GM12878 (cell line): Measurements from ENCODE around the gene CCNI. TPM values are rescaled to one million over a fixed set of nuclear protein-coding genes. Genes with fewer than 3 reads are reported as not detected.

Source experiments
- ATAC-seq: fragments of 200-7000 bp; cut with Tn5 transposase; 3 replicates; pipeline ENCODE4 v1.9.1; 2020; ENCODE audit warnings: mild to moderate bottlenecking, moderate library complexity
- BruUV-seq: library from RNA; stranded (reverse); fragments of 400-500 nt; replicated peaks from 2 replicates; lab custom pipeline; 2021; lab: Mats Ljungman, UMichigan
- CTCF ChIA-PET: fragments of 300-600 bp; sonication (Branson Sonifier 250); formaldehyde crosslinking; extraction: SDS; loops from one replicate; lab custom pipeline; 2021; ENCODE audit warnings: inconsistent platforms; lab: Yijun Ruan, JAX
- POLR2A ChIA-PET: fragments of 350-600 bp; formaldehyde crosslinking; extraction: SDS; loops from one replicate; lab custom pipeline; 2021; ENCODE audit warnings: inconsistent platforms; lab: Charles Lee
- RAD21 ChIA-PET: fragments of 300-600 bp; sonication (Branson Sonifier 250); formaldehyde crosslinking; loops from one replicate; lab custom pipeline; 2023; ENCODE audit warnings: antibody characterized with exemption; ENCODE audit not compliant: unreplicated experiment; lab: Charles Lee
- SMC1A ChIA-PET: fragments of 300-600 bp; sonication (Branson Sonifier 250); formaldehyde crosslinking; loops from one replicate; lab custom pipeline; 2023; ENCODE audit not compliant: unreplicated experiment, uncharacterized antibody; lab: Charles Lee
- DNase-seq: peaks from one replicate; pipeline ENCODE4 v3.0.0-alpha.2; 2011; ENCODE audit warnings: low read depth, low spot score
- FAIRE-seq: peaks from 3 replicates; lab custom pipeline; 2011; peaks lifted over from hg19 to GRCh38; lab: Jason Lieb, UNC
- H2AFZ ChIP-seq: 2 replicates; pipeline ENCODE4 v1.6.0; 2011; ENCODE audit warnings: low read depth, low read length, control low read depth; ENCODE audit not compliant: control insufficient read depth
- H3K27ac ChIP-seq: 2 replicates; pipeline ENCODE4 v1.5.1; 2011; ENCODE audit warnings: control low read depth; ENCODE audit not compliant: control insufficient read depth, insufficient read depth
- H3K27me3 ChIP-seq, 2 experiments: replicated peaks in 1 of 2; 2 replicates each; pipeline versions ENCODE4 v1.6.0 to v1.6.1; 2011; ENCODE audit warnings: low read length in 1 of 2; ENCODE audit not compliant: control insufficient read depth in 2 of 2, insufficient read depth in 2 of 2
- H3K36me3 ChIP-seq, 2 experiments: 2 replicates each; pipeline ENCODE4 v1.5.1; 2011; ENCODE audit warnings: low read length in 1 of 2; ENCODE audit not compliant: control insufficient read depth in 2 of 2, insufficient read depth in 2 of 2
- H3K4me1 ChIP-seq: 2 replicates; pipeline ENCODE4 v1.6.1; 2011; ENCODE audit warnings: mild to moderate bottlenecking, low read length, moderate library complexity, mixed read lengths; ENCODE audit not compliant: control insufficient read depth, insufficient read depth
- H3K4me2 ChIP-seq: 2 replicates; pipeline ENCODE4 v1.6.0; 2011; ENCODE audit warnings: control low read depth; ENCODE audit not compliant: control insufficient read depth, insufficient read depth
- H3K4me3 ChIP-seq: fragments of 200-600 bp; sonication (generic); 2 replicates; pipeline ENCODE4 v1.5.1; 2016
- H3K79me2 ChIP-seq: 2 replicates; pipeline ENCODE4 v1.6.0; 2011; ENCODE audit warnings: low read length; ENCODE audit not compliant: control insufficient read depth, insufficient read depth
- H3K9ac ChIP-seq: 2 replicates; pipeline ENCODE4 v1.8.0; 2011; ENCODE audit warnings: low read length, control low read depth, mixed read lengths; ENCODE audit not compliant: control insufficient read depth, insufficient read depth
- H3K9me3 ChIP-seq: replicated peaks from 3 replicates; pipeline ENCODE4 v1.5.1; 2011; ENCODE audit warnings: mild to moderate bottlenecking, low read length; ENCODE audit not compliant: control insufficient read depth, insufficient read depth
- H4K20me1 ChIP-seq: 2 replicates; pipeline ENCODE4 v1.6.0; 2011; ENCODE audit not compliant: control insufficient read depth, insufficient read depth
- BMI1 ChIP-seq: fragments of 450-650 bp; IDR thresholded peaks from 2 replicates; pipeline ENCODE4 v1.6.1; 2016; ENCODE audit warnings: mild to moderate bottlenecking, moderate library complexity, borderline replicate concordance
- KLF5 ChIP-seq: fragments of 450-650 bp; IDR thresholded peaks from 2 replicates; pipeline ENCODE4 v1.6.1; 2014; ENCODE audit warnings: mild to moderate bottlenecking; ENCODE audit not compliant: partially characterized antibody
- NFYA ChIP-seq: IDR thresholded peaks from 2 replicates; pipeline ENCODE4 v1.6.1; 2011; ENCODE audit warnings: low read depth, mild to moderate bottlenecking, low read length, improper control_type of control experiment, borderline replicate concordance
- PAX5 ChIP-seq: IDR thresholded peaks from 2 replicates; pipeline ENCODE4 v1.6.1; 2011; ENCODE audit warnings: low read depth, low read length, borderline replicate concordance
- POLR2AphosphoS2 ChIP-seq: IDR thresholded peaks from 2 replicates; pipeline ENCODE4 v1.6.1; 2011; ENCODE audit warnings: low read depth, mild to moderate bottlenecking, low read length, improper control_type of control experiment, moderate library complexity
- RB1 ChIP-seq: fragments of 450-650 bp; formaldehyde crosslinking; IDR thresholded peaks from 2 replicates; pipeline ENCODE4 v1.6.1; 2017; ENCODE audit warnings: mild to moderate bottlenecking, borderline replicate concordance
- REST ChIP-seq: IDR thresholded peaks from 2 replicates; pipeline ENCODE4 v1.6.1; 2012; ENCODE audit warnings: mild to moderate bottlenecking, low read depth, low read length
- RFX5 ChIP-seq: IDR thresholded peaks from 2 replicates; pipeline ENCODE4 v1.6.1; 2011; ENCODE audit warnings: low read depth, low read length, improper control_type of control experiment
- TARDBP ChIP-seq: IDR thresholded peaks from 2 replicates; pipeline ENCODE4 v1.6.1; 2016; ENCODE audit warnings: borderline replicate concordance
- ZBTB4 ChIP-seq: fragments of 450-650 bp; formaldehyde crosslinking; IDR thresholded peaks from 2 replicates; pipeline ENCODE4 v1.4.0; 2022; ENCODE audit warnings: mild to moderate bottlenecking, moderate library complexity
- WGBS: methylation state at CpG from one replicate; pipeline ENCODE4 v1.1.6; 2016; ENCODE audit warnings: low lambda C conversion rate; ENCODE audit not compliant: insufficient replicate concordance, insufficient coverage; ENCODE audit errors: missing lambda C conversion rate; 5-methylcytosine and 5-hydroxymethylcytosine counted together
- in situ Hi-C: fragments of 300-500 bp; cut with MboI; formaldehyde crosslinking; loops from 9 replicates; pipeline ENCODE4 v1.14.3; 2018; ENCODE audit warnings: mixed read lengths
- intact Hi-C: fragments of 100-400 bp; cut with micrococcal nuclease; formaldehyde crosslinking; loops from one replicate; pipeline ENCODE4 v1.14.2; 2022; ENCODE audit not compliant: unreplicated experiment
- polyA plus RNA-seq, 11 experiments: library from polyadenylated mRNA; depleted of rRNA in 4 of 11; unstranded in 6 of 11; stranded (reverse) in 5 of 11; fragments of >200 nt; fragmentation: Nextera tagmentation in 4 of 11; fragmentation: Illumina TruSeq in 1 of 11; extraction: Ambion mirVana in 4 of 11; extraction: Trizol in 1 of 11; gene quantifications; 1 replicate in 1 of 11; 2 replicates in 10 of 11; pipeline versions ENCODE4 v1.2.1 to v1.2.3, GENCODE V29; 2011 to 2016; ENCODE audit warnings: inconsistent platforms in 2 of 11, missing spikeins in 2 of 11, low read depth in 1 of 11
- total RNA-seq, 4 experiments: library from RNA; depleted of rRNA in 3 of 4; stranded (reverse); fragments of >200 nt in 3 of 4; fragmentation: Illumina TruSeq in 1 of 4; extraction: Trizol in 1 of 4; gene quantifications; 2 replicates each; pipeline versions ENCODE4 v1.2.1 to v1.2.3, GENCODE V29; 2013 to 2021
- TF ChIP-seq, protein P1 (sequence below): IDR thresholded peaks from 2 replicates; pipeline ENCODE4 v1.6.1; 2011; ENCODE audit warnings: borderline replicate concordance, low read depth, mild to moderate bottlenecking, moderate library complexity, mixed read lengths, low read length; ENCODE audit not compliant: insufficient read depth; ENCODE audit errors: extremely low read length
- TF ChIP-seq, protein P2 (sequence below): fragments of 450-650 bp; IDR thresholded peaks from 2 replicates; pipeline ENCODE4 v1.6.1; 2017; ENCODE audit warnings: borderline replicate concordance
- TF ChIP-seq, protein P3 (sequence below): fragments of 450-650 bp; IDR thresholded peaks from 2 replicates; pipeline ENCODE4 v1.6.1; 2016; ENCODE audit warnings: mild to moderate bottlenecking

CCNI gene
- total and polyA plus RNA-seq, 10 of the 15 experiments (the other 5 are each of a cell fraction or from before 2014, with no cell fraction given), result 70.6 to 178 (median 105) TPM

GRCh38 chr4:77020017-77020416 lies 55.8 kb downstream of the CCNI start:
- WGBS, result 98% methylated on average over 3 of the region's 3 CpGs
- FAIRE-seq, result no peak
- TF ChIP-seq RB1, result no peak
- TF ChIP-seq, protein P1, sequence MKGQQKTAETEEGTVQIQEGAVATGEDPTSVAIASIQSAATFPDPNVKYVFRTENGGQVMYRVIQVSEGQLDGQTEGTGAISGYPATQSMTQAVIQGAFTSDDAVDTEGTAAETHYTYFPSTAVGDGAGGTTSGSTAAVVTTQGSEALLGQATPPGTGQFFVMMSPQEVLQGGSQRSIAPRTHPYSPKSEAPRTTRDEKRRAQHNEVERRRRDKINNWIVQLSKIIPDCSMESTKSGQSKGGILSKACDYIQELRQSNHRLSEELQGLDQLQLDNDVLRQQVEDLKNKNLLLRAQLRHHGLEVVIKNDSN, result no peak
- TF ChIP-seq, protein P2, sequence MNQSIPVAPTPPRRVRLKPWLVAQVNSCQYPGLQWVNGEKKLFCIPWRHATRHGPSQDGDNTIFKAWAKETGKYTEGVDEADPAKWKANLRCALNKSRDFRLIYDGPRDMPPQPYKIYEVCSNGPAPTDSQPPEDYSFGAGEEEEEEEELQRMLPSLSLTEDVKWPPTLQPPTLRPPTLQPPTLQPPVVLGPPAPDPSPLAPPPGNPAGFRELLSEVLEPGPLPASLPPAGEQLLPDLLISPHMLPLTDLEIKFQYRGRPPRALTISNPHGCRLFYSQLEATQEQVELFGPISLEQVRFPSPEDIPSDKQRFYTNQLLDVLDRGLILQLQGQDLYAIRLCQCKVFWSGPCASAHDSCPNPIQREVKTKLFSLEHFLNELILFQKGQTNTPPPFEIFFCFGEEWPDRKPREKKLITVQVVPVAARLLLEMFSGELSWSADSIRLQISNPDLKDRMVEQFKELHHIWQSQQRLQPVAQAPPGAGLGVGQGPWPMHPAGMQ, result no peak
- no peak for TF ChIP-seq TARDBP
- TF ChIP-seq RFX5, result no peak
- TF ChIP-seq POLR2AphosphoS2, result no peak
- TF ChIP-seq, protein P3, sequence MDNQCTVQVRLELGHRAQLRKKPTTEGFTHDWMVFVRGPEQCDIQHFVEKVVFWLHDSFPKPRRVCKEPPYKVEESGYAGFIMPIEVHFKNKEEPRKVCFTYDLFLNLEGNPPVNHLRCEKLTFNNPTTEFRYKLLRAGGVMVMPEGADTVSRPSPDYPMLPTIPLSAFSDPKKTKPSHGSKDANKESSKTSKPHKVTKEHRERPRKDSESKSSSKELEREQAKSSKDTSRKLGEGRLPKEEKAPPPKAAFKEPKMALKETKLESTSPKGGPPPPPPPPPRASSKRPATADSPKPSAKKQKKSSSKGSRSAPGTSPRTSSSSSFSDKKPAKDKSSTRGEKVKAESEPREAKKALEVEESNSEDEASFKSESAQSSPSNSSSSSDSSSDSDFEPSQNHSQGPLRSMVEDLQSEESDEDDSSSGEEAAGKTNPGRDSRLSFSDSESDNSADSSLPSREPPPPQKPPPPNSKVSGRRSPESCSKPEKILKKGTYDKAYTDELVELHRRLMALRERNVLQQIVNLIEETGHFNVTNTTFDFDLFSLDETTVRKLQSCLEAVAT, result no peak
- TF ChIP-seq KLF5, result no peak
- no peak for TF ChIP-seq BMI1
- TF ChIP-seq ZBTB4 (CRISPR knock-in tag), result no peak
- TF ChIP-seq REST, result no peak
- TF ChIP-seq NFYA, result no peak
- TF ChIP-seq PAX5, result no peak

More at GRCh38 chr4:77020017-77020416, 55.8 kb downstream of the CCNI start:
- in situ Hi-C loops, result no loop called here
- ChIA-PET RAD21 (interaction anchor here (1.1 kb wide), 1 partner anchor 11 kb away, joined by 3 read pairs; no protein-coding TSS in a partner anchor), SMC1A (interaction anchor here (0.9 kb wide), 2 partner anchors 14 to 31 kb away, joined by 3 read pairs; no protein-coding TSS in a partner anchor), CTCF (interaction anchor here (1.0 kb wide), 1 partner anchor 183 kb away, joined by 3 read pairs; no protein-coding TSS in a partner anchor), POLR2A (no interaction called here)
- Histone ChIP-seq H3K27me3 (no peaks in the 10 kb centered on the region), H2AFZ (no peak overlapping the region), H3K4me2 (no peak overlapping the region), H3K79me2 (no peaks in the 10 kb centered on the region), H3K4me3 (no peak overlapping the region), H3K9ac (no peak overlapping the region), H3K4me1 (no peaks in the 10 kb centered on the region), H3K36me3 (peaks cover 17 to 49% of the 10 kb centered on the region in 2 experiments), H4K20me1 (no peaks in the 10 kb centered on the region), H3K27ac (no peak overlapping the region), H3K9me3 (no peaks in the 10 kb centered on the region)
- intact Hi-C loops, result no loop called here
- no TSS peak for BruUV-seq
- no peak for DNase-seq
- no peak for ATAC-seq
